Esophagus squamous epithelium (tissue), 4 donors: ENCODE results near the gene STK38L.

Experiments used
- POLR2A ChIP-seq, 4 donors: fragments of 450-650 bp; IDR thresholded peaks; one replicate each; pipeline ENCODE4 v1.6.1; 2017; ENCODE audit warnings: antibody characterized with exemption in 4 of 4, mild to moderate bottlenecking in 4 of 4, moderate library complexity in 3 of 4
- TF ChIP-seq, protein P1 (sequence below), 6 experiments: fragments of 450-650 bp in 4 of 6; fragments of 200-600 bp in 2 of 6; sonication (generic) in 2 of 6; IDR thresholded peaks; one replicate each; pipeline ENCODE4 v1.5.1; 2016 to 2019; ENCODE audit warnings: antibody characterized with exemption in 6 of 6, mild to moderate bottlenecking in 4 of 6, moderate library complexity in 4 of 6

GRCh38 chr12:27244689-27245488 lies 803 bp downstream of the STK38L start:
- TF ChIP-seq, protein P1, sequence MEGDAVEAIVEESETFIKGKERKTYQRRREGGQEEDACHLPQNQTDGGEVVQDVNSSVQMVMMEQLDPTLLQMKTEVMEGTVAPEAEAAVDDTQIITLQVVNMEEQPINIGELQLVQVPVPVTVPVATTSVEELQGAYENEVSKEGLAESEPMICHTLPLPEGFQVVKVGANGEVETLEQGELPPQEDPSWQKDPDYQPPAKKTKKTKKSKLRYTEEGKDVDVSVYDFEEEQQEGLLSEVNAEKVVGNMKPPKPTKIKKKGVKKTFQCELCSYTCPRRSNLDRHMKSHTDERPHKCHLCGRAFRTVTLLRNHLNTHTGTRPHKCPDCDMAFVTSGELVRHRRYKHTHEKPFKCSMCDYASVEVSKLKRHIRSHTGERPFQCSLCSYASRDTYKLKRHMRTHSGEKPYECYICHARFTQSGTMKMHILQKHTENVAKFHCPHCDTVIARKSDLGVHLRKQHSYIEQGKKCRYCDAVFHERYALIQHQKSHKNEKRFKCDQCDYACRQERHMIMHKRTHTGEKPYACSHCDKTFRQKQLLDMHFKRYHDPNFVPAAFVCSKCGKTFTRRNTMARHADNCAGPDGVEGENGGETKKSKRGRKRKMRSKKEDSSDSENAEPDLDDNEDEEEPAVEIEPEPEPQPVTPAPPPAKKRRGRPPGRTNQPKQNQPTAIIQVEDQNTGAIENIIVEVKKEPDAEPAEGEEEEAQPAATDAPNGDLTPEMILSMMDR (IDR thresholded peaks at IDR 0.05) = no peak
- TF ChIP-seq POLR2A (IDR thresholded peaks at IDR 0.05) = no peak
